HCT116 (cell line): ENCODE data around the gene EMC10. TPM values are rescaled to one million over a fixed set of nuclear protein-coding genes. Genes with fewer than 3 reads are reported as not detected.

Experiments
- ATAC-seq: fragments of 200-7000 bp; cut with Tn5 transposase; 2 replicates; pipeline ENCODE4 v1.9.1; 2020; ENCODE audit warnings: mild to moderate bottlenecking, moderate library complexity
- BruUV-seq: library from RNA; stranded (reverse); fragments of 400-500 nt; replicated peaks from 2 replicates; lab custom pipeline; 2021; lab: Mats Ljungman, UMichigan
- CTCF ChIA-PET: fragments of 300-600 bp; sonication (Branson Sonifier 250); formaldehyde crosslinking; loops from one replicate; lab custom pipeline; 2021; ENCODE audit warnings: antibody characterized with exemption; lab: Charles Lee
- POLR2A ChIA-PET: fragments of 300-600, 350-600 bp; sonication (Branson Sonifier 250); formaldehyde crosslinking; loops from one replicate; lab custom pipeline; 2021; ENCODE audit warnings: antibody characterized with exemption; lab: Charles Lee
- RAD21 ChIA-PET, 2 experiments: fragments of 300-600 bp; sonication (Branson Sonifier 250); formaldehyde crosslinking; loops; one replicate each; lab custom pipeline; 2023; ENCODE audit warnings: low total read pairs in 2 of 2; ENCODE audit not compliant: uncharacterized antibody in 2 of 2, unreplicated experiment in 2 of 2, low non-redundant PET in 1 of 2; lab: Charles Lee
- DNase-seq: peaks from one replicate; pipeline ENCODE4 v3.0.0-alpha.2; 2010; ENCODE audit warnings: low read depth, low spot score
- H2AFZ ChIP-seq: fragments of 200-600 bp; shearing (Covaris generic), sonication (generic); 2 replicates; pipeline ENCODE4 v1.6.1; 2017; ENCODE audit warnings: low read depth, mixed run types, mixed read lengths, antibody characterized with exemption, low read length; ENCODE audit not compliant: poor library complexity, severe bottlenecking
- H3K27ac ChIP-seq: 2 replicates; pipeline ENCODE4 v1.5.1; 2012; ENCODE audit warnings: low read depth, low read length
- H3K27me3 ChIP-seq: fragments of 200-600 bp; sonication (generic); 2 replicates; pipeline ENCODE4 v1.6.1; 2016; ENCODE audit warnings: mixed run types, low read length, mixed read lengths; ENCODE audit not compliant: insufficient read depth
- H3K36me3 ChIP-seq, 2 experiments: fragments of 200-500 bp in 1 of 2; fragments of 200-600 bp in 1 of 2; sonication (Bioruptor generic) in 1 of 2; sonication (generic) in 1 of 2; 2 replicates each; pipeline versions ENCODE4 v1.5.1 to v1.6.1; 2014 to 2016; ENCODE audit warnings: low read length in 2 of 2, inconsistent platforms in 1 of 2, mixed read lengths in 1 of 2, mixed run types in 1 of 2; ENCODE audit not compliant: insufficient read depth in 2 of 2, control insufficient read depth in 1 of 2
- H3K4me1 ChIP-seq, 2 experiments: fragments of 200-600 bp in 1 of 2; sonication (generic) in 1 of 2; 2 replicates each; pipeline versions ENCODE4 v1.5.1 to v1.6.1; 2012 to 2017; ENCODE audit warnings: low read length in 2 of 2, inconsistent platforms in 1 of 2, mild to moderate bottlenecking in 1 of 2, mixed read lengths in 1 of 2, mixed run types in 1 of 2, moderate library complexity in 1 of 2; ENCODE audit not compliant: insufficient read depth in 2 of 2, control insufficient read depth in 1 of 2
- H3K4me2 ChIP-seq: fragments of 200-600 bp; sonication (generic); 2 replicates; pipeline ENCODE4 v1.6.1; 2017; ENCODE audit warnings: mixed run types, low read length, mixed read lengths
- H3K4me3 ChIP-seq, 2 experiments: fragments of 200-600 bp in 1 of 2; sonication (generic) in 1 of 2; replicated peaks in 1 of 2; 2 replicates each; pipeline ENCODE4 v1.5.1; 2011 to 2016; ENCODE audit warnings: low read length in 2 of 2, control low read depth in 1 of 2, low read depth in 1 of 2, mild to moderate bottlenecking in 1 of 2, mixed read lengths in 1 of 2, mixed run types in 1 of 2
- H3K79me2 ChIP-seq: fragments of 200-600 bp; sonication (generic); 2 replicates; pipeline ENCODE4 v1.6.1; 2017; ENCODE audit warnings: mild to moderate bottlenecking, mixed run types, low read length, moderate library complexity, mixed read lengths; ENCODE audit not compliant: insufficient read depth
- H3K9ac ChIP-seq: fragments of 200-600 bp; sonication (generic); 2 replicates; pipeline ENCODE4 v1.6.1; 2016; ENCODE audit warnings: low read length, mixed read lengths
- H3K9me2 ChIP-seq: fragments of 200-600 bp; sonication (generic), shearing (Covaris generic); 2 replicates; pipeline ENCODE4 v1.6.1; 2017; ENCODE audit warnings: mixed run types, mild to moderate bottlenecking, moderate library complexity; ENCODE audit not compliant: insufficient read depth
- H3K9me3 ChIP-seq, 2 experiments: fragments of 200-500 bp in 1 of 2; fragments of 200-600 bp in 1 of 2; sonication (Bioruptor generic) in 1 of 2; sonication (generic) in 1 of 2; 2 replicates each; pipeline ENCODE4 v1.6.1; 2014 to 2017; ENCODE audit warnings: low read length in 2 of 2, mixed read lengths in 2 of 2, inconsistent platforms in 1 of 2, low read depth in 1 of 2, mild to moderate bottlenecking in 1 of 2, mixed run types in 1 of 2, moderate library complexity in 1 of 2; ENCODE audit not compliant: control insufficient read depth in 1 of 2, insufficient read depth in 1 of 2
- H4K20me1 ChIP-seq: fragments of 200-600 bp; sonication (generic), shearing (Covaris generic); 2 replicates; pipeline ENCODE4 v1.6.1; 2017; ENCODE audit warnings: mixed run types, mild to moderate bottlenecking, moderate library complexity; ENCODE audit not compliant: insufficient read depth
- ATF3 ChIP-seq: IDR thresholded peaks from 2 replicates; pipeline ENCODE4 v1.6.1; 2012
- EGR1 ChIP-seq: IDR thresholded peaks from 2 replicates; pipeline ENCODE4 v1.6.1; 2012; ENCODE audit warnings: low read depth
- EZH2 ChIP-seq: fragments of 200-600 bp; sonication (generic); IDR thresholded peaks from 2 replicates; pipeline ENCODE4 v1.6.1; 2017; ENCODE audit warnings: antibody characterized with exemption, mixed run types
- EZH2phosphoT487 ChIP-seq: fragments of 200-600 bp; IDR thresholded peaks from 2 replicates; pipeline ENCODE4 v1.6.1; 2018; ENCODE audit warnings: antibody characterized with exemption, borderline replicate concordance
- JUND ChIP-seq: IDR thresholded peaks from 2 replicates; pipeline ENCODE4 v1.6.1; 2012
- POLR2AphosphoS5 ChIP-seq: IDR thresholded peaks from 2 replicates; pipeline ENCODE4 v1.6.1; 2011; ENCODE audit warnings: mild to moderate bottlenecking, low read depth, low read length, moderate library complexity
- RAD21 ChIP-seq: IDR thresholded peaks from 2 replicates; pipeline ENCODE4 v1.6.1; 2012; ENCODE audit warnings: low read depth, mild to moderate bottlenecking
- SIN3A ChIP-seq: IDR thresholded peaks from 2 replicates; pipeline ENCODE4 v1.6.1; 2012; ENCODE audit warnings: low read depth
- SP1 ChIP-seq: IDR thresholded peaks from 2 replicates; pipeline ENCODE4 v1.6.1; 2012; ENCODE audit warnings: low read depth
- SRF ChIP-seq: IDR thresholded peaks from 2 replicates; pipeline ENCODE4 v1.6.1; 2012; ENCODE audit warnings: low read depth
- ZFX ChIP-seq: fragments of 450-650 bp; IDR thresholded peaks from 2 replicates; pipeline ENCODE4 v1.6.1; 2017
- intact Hi-C: fragments of 100-400 bp; cut with micrococcal nuclease; formaldehyde crosslinking; loops from 2 replicates; pipeline ENCODE4 v1.10.0; 2022
- total RNA-seq: library from RNA; stranded (reverse); gene quantifications from one replicate; pipeline ENCODE4 v1.2.1, GENCODE V29; 2021; ENCODE audit not compliant: unreplicated experiment
- TF ChIP-seq, protein P1 (sequence below): IDR thresholded peaks from 2 replicates; pipeline ENCODE4 v1.6.1; 2011; ENCODE audit warnings: mild to moderate bottlenecking, low read length, moderate library complexity; ENCODE audit not compliant: insufficient replicate concordance; ENCODE audit errors: extremely low read depth

The EMC10 gene
- total RNA-seq, 1 experiment from 2014 or later: 92.4 TPM

DNA sequence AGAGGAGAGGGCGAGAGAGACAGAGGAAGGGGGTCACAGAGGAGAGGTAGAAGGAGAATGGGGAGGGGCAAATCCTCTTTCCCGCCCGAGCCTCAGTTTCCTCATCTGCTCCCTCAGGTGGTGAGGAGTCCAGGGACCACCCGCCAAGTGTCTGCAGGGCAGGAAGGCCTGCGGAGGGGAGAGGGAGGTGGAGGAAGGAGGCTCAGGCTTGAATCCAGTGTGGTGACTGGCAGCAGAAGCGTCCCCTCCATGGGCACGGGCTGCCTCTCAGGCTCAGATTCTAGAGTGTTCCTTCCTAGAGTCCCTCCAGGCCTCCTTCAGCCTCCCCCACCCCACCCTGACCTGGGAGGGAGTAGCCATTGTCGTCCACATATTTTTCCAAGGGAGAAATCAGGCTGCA lies 16.9 kb downstream of the EMC10 start:
- BruUV-seq: no TSS peak
- intact Hi-C loops: no loop called here
- no peaks in the 10 kb centered on the region for H4K20me1 ChIP-seq
- ChIA-PET POLR2A (no interaction called here), CTCF (no interaction called here), RAD21 (no interaction called here)
- H3K9ac ChIP-seq: no peak overlapping the region
- no peaks in the 10 kb centered on the region for H3K9me3 ChIP-seq
- ATAC-seq (no peak), DNase-seq (no peak)
- peaks cover 12 to 29% of the 10 kb centered on the region in 2 experiments for H3K4me1 ChIP-seq
- H3K27me3 ChIP-seq: no peaks in the 10 kb centered on the region
- no peak overlapping the region for H3K4me3 ChIP-seq
- no peak overlapping the region for H3K4me2 ChIP-seq
- TF ChIP-seq EZH2phosphoT487 (no peak), SRF (no peak), RAD21 (no peak), EGR1 (no peak), POLR2AphosphoS5 (no peak), SP1 (no peak), JUND (no peak), ZFX (no peak), SIN3A (no peak), EZH2 (no peak), ATF3 (no peak)
- TF ChIP-seq, protein P1, sequence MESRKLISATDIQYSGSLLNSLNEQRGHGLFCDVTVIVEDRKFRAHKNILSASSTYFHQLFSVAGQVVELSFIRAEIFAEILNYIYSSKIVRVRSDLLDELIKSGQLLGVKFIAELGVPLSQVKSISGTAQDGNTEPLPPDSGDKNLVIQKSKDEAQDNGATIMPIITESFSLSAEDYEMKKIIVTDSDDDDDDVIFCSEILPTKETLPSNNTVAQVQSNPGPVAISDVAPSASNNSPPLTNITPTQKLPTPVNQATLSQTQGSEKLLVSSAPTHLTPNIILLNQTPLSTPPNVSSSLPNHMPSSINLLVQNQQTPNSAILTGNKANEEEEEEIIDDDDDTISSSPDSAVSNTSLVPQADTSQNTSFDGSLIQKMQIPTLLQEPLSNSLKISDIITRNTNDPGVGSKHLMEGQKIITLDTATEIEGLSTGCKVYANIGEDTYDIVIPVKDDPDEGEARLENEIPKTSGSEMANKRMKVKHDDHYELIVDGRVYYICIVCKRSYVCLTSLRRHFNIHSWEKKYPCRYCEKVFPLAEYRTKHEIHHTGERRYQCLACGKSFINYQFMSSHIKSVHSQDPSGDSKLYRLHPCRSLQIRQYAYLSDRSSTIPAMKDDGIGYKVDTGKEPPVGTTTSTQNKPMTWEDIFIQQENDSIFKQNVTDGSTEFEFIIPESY: no peak
- H3K36me3 ChIP-seq: no peaks in the 10 kb centered on the region
- H3K27ac ChIP-seq: no peak overlapping the region
- no peaks in the 10 kb centered on the region for H3K9me2 ChIP-seq
- H3K79me2 ChIP-seq: no peaks in the 10 kb centered on the region
- H2AFZ ChIP-seq: no peak overlapping the region
